HCT116 (cell line): Measurements from ENCODE around the gene HS6ST1. TPM values are rescaled to one million over a fixed set of nuclear protein-coding genes. Genes with fewer than 3 reads are reported as not detected.

Experiments used
- ATAC-seq: fragments of 200-7000 bp; cut with Tn5 transposase; 2 replicates; pipeline ENCODE4 v1.9.1; 2020; ENCODE audit warnings: mild to moderate bottlenecking, moderate library complexity
- BruUV-seq: library from RNA; stranded (reverse); fragments of 400-500 nt; replicated peaks from 2 replicates; lab custom pipeline; 2021; lab: Mats Ljungman, UMichigan
- CTCF ChIA-PET: fragments of 300-600 bp; sonication (Branson Sonifier 250); formaldehyde crosslinking; loops from one replicate; lab custom pipeline; 2021; ENCODE audit warnings: antibody characterized with exemption; lab: Charles Lee
- POLR2A ChIA-PET: fragments of 300-600, 350-600 bp; sonication (Branson Sonifier 250); formaldehyde crosslinking; loops from one replicate; lab custom pipeline; 2021; ENCODE audit warnings: antibody characterized with exemption; lab: Charles Lee
- RAD21 ChIA-PET, 2 experiments: fragments of 300-600 bp; sonication (Branson Sonifier 250); formaldehyde crosslinking; loops; one replicate each; lab custom pipeline; 2023; ENCODE audit warnings: low total read pairs in 2 of 2; ENCODE audit not compliant: uncharacterized antibody in 2 of 2, unreplicated experiment in 2 of 2, low non-redundant PET in 1 of 2; lab: Charles Lee
- DNase-seq: peaks from one replicate; pipeline ENCODE4 v3.0.0-alpha.2; 2010; ENCODE audit warnings: low read depth, low spot score
- H2AFZ ChIP-seq: fragments of 200-600 bp; shearing (Covaris generic), sonication (generic); 2 replicates; pipeline ENCODE4 v1.6.1; 2017; ENCODE audit warnings: low read depth, mixed run types, mixed read lengths, antibody characterized with exemption, low read length; ENCODE audit not compliant: poor library complexity, severe bottlenecking
- H3K27ac ChIP-seq: 2 replicates; pipeline ENCODE4 v1.5.1; 2012; ENCODE audit warnings: low read depth, low read length
- H3K27me3 ChIP-seq: fragments of 200-600 bp; sonication (generic); 2 replicates; pipeline ENCODE4 v1.6.1; 2016; ENCODE audit warnings: mixed run types, low read length, mixed read lengths; ENCODE audit not compliant: insufficient read depth
- H3K36me3 ChIP-seq, 2 experiments: fragments of 200-500 bp in 1 of 2; fragments of 200-600 bp in 1 of 2; sonication (Bioruptor generic) in 1 of 2; sonication (generic) in 1 of 2; 2 replicates each; pipeline versions ENCODE4 v1.5.1 to v1.6.1; 2014 to 2016; ENCODE audit warnings: low read length in 2 of 2, inconsistent platforms in 1 of 2, mixed read lengths in 1 of 2, mixed run types in 1 of 2; ENCODE audit not compliant: insufficient read depth in 2 of 2, control insufficient read depth in 1 of 2
- H3K4me1 ChIP-seq, 2 experiments: fragments of 200-600 bp in 1 of 2; sonication (generic) in 1 of 2; 2 replicates each; pipeline versions ENCODE4 v1.5.1 to v1.6.1; 2012 to 2017; ENCODE audit warnings: low read length in 2 of 2, inconsistent platforms in 1 of 2, mild to moderate bottlenecking in 1 of 2, mixed read lengths in 1 of 2, mixed run types in 1 of 2, moderate library complexity in 1 of 2; ENCODE audit not compliant: insufficient read depth in 2 of 2, control insufficient read depth in 1 of 2
- H3K4me2 ChIP-seq: fragments of 200-600 bp; sonication (generic); 2 replicates; pipeline ENCODE4 v1.6.1; 2017; ENCODE audit warnings: mixed run types, low read length, mixed read lengths
- H3K4me3 ChIP-seq, 2 experiments: fragments of 200-600 bp in 1 of 2; sonication (generic) in 1 of 2; replicated peaks in 1 of 2; 2 replicates each; pipeline ENCODE4 v1.5.1; 2011 to 2016; ENCODE audit warnings: low read length in 2 of 2, control low read depth in 1 of 2, low read depth in 1 of 2, mild to moderate bottlenecking in 1 of 2, mixed read lengths in 1 of 2, mixed run types in 1 of 2
- H3K79me2 ChIP-seq: fragments of 200-600 bp; sonication (generic); 2 replicates; pipeline ENCODE4 v1.6.1; 2017; ENCODE audit warnings: mild to moderate bottlenecking, mixed run types, low read length, moderate library complexity, mixed read lengths; ENCODE audit not compliant: insufficient read depth
- H3K9ac ChIP-seq: fragments of 200-600 bp; sonication (generic); 2 replicates; pipeline ENCODE4 v1.6.1; 2016; ENCODE audit warnings: low read length, mixed read lengths
- H3K9me2 ChIP-seq: fragments of 200-600 bp; sonication (generic), shearing (Covaris generic); 2 replicates; pipeline ENCODE4 v1.6.1; 2017; ENCODE audit warnings: mixed run types, mild to moderate bottlenecking, moderate library complexity; ENCODE audit not compliant: insufficient read depth
- H3K9me3 ChIP-seq, 2 experiments: fragments of 200-500 bp in 1 of 2; fragments of 200-600 bp in 1 of 2; sonication (Bioruptor generic) in 1 of 2; sonication (generic) in 1 of 2; 2 replicates each; pipeline ENCODE4 v1.6.1; 2014 to 2017; ENCODE audit warnings: low read length in 2 of 2, mixed read lengths in 2 of 2, inconsistent platforms in 1 of 2, low read depth in 1 of 2, mild to moderate bottlenecking in 1 of 2, mixed run types in 1 of 2, moderate library complexity in 1 of 2; ENCODE audit not compliant: control insufficient read depth in 1 of 2, insufficient read depth in 1 of 2
- H4K20me1 ChIP-seq: fragments of 200-600 bp; sonication (generic), shearing (Covaris generic); 2 replicates; pipeline ENCODE4 v1.6.1; 2017; ENCODE audit warnings: mixed run types, mild to moderate bottlenecking, moderate library complexity; ENCODE audit not compliant: insufficient read depth
- CTCF ChIP-seq, 3 experiments: fragments of 200-600 bp in 1 of 3; sonication (generic) in 1 of 3; IDR thresholded peaks in 2 of 3; conservative IDR thresholded peaks in 1 of 3; 2 replicates each; pipeline ENCODE4 v1.5.1; 2012 to 2017; ENCODE audit warnings: low read depth in 2 of 3, low read length in 2 of 3, antibody characterized with exemption in 1 of 3, borderline replicate concordance in 1 of 3, control low read depth in 1 of 3, mild to moderate bottlenecking in 1 of 3, mixed read lengths in 1 of 3, mixed run types in 1 of 3, moderate library complexity in 1 of 3; ENCODE audit not compliant: insufficient read depth in 1 of 3
- EGR1 ChIP-seq: IDR thresholded peaks from 2 replicates; pipeline ENCODE4 v1.6.1; 2012; ENCODE audit warnings: low read depth
- ELF1 ChIP-seq: IDR thresholded peaks from 2 replicates; pipeline ENCODE4 v1.6.1; 2012; ENCODE audit warnings: low read depth, borderline replicate concordance
- EZH2 ChIP-seq: fragments of 200-600 bp; sonication (generic); IDR thresholded peaks from 2 replicates; pipeline ENCODE4 v1.6.1; 2017; ENCODE audit warnings: antibody characterized with exemption, mixed run types
- FOSL1 ChIP-seq: IDR thresholded peaks from 2 replicates; pipeline ENCODE4 v1.6.1; 2012; ENCODE audit warnings: low read depth
- JUND ChIP-seq: IDR thresholded peaks from 2 replicates; pipeline ENCODE4 v1.6.1; 2012
- POLR2A ChIP-seq: IDR thresholded peaks from 2 replicates; pipeline ENCODE4 v1.7.0; 2011; ENCODE audit warnings: borderline replicate concordance; ENCODE audit not compliant: insufficient read depth, insufficient read length; ENCODE audit errors: extremely low read depth
- POLR2AphosphoS5 ChIP-seq: IDR thresholded peaks from 2 replicates; pipeline ENCODE4 v1.6.1; 2011; ENCODE audit warnings: mild to moderate bottlenecking, low read depth, low read length, moderate library complexity
- RAD21 ChIP-seq: IDR thresholded peaks from 2 replicates; pipeline ENCODE4 v1.6.1; 2012; ENCODE audit warnings: low read depth, mild to moderate bottlenecking
- ZBTB33 ChIP-seq: IDR thresholded peaks from 2 replicates; pipeline ENCODE4 v1.6.1; 2011; ENCODE audit warnings: mild to moderate bottlenecking, low read length, moderate library complexity; ENCODE audit not compliant: insufficient replicate concordance; ENCODE audit errors: extremely low read depth
- intact Hi-C: fragments of 100-400 bp; cut with micrococcal nuclease; formaldehyde crosslinking; loops from 2 replicates; pipeline ENCODE4 v1.10.0; 2022
- total RNA-seq: library from RNA; stranded (reverse); gene quantifications from one replicate; pipeline ENCODE4 v1.2.1, GENCODE V29; 2021; ENCODE audit not compliant: unreplicated experiment
- TF ChIP-seq, protein P1 (sequence below): IDR thresholded peaks from 2 replicates; pipeline ENCODE4 v1.6.1; 2012

HS6ST1 gene
- total RNA-seq, 1 experiment from 2014 or later = 35.0 TPM

- Histone ChIP-seq H3K9ac (no peak overlapping the region), H3K9me3 (no peaks in the 10 kb centered on the region), H3K4me2 (no peak overlapping the region; the same call in 1 of the 2 replicates), H2AFZ (no peak overlapping the region), H3K27ac (no peak overlapping the region), H3K79me2 (peaks cover 96% of the 10 kb centered on the region), H3K4me3 (no peak overlapping the region), H3K36me3 (peaks cover 0 to 12% of the 10 kb centered on the region in 2 experiments; a peak in 2 of 4 replicates), H3K27me3 (no peaks in the 10 kb centered on the region), H4K20me1 (peaks cover 6% of the 10 kb centered on the region; the same call in 1 of the 2 replicates), H3K4me1 (peaks cover 15 to 21% of the 10 kb centered on the region in 2 experiments; a peak in 3 of 4 replicates), H3K9me2 (no peaks in the 10 kb centered on the region)
- ChIA-PET POLR2A (no interaction called here), RAD21 (no interaction called here), CTCF (no interaction called here)
- peak; percentile 18 for DNase-seq
- peak; percentile 69 for ATAC-seq
- BruUV-seq = no TSS peak
- TF ChIP-seq EZH2 (no peak), CTCF (IDR thresholded peaks at IDR 0.05 in 2 of 3, conservative IDR thresholded peaks at IDR 0.05 in 1 of 3; ENCODE audit: borderline replicate concordance in 1 of 3, insufficient read depth in 1 of 3, low read depth in 2 of 3, low read length in 2 of 3) (peak; percentile 45 to 56 (median 56); a peak in 5 of 6 replicates)
- intact Hi-C loops = loop anchor here (10.0 kb wide), 1 partner anchor 248 kb away; no protein-coding TSS in a partner anchor
Observed at GRCh38 chr2:128313091-128313836, 5.4 kb downstream of the HS6ST1 start.

- H3K4me1 ChIP-seq = peaks cover 15 to 21% of the 10 kb centered on the region in 2 experiments; a peak in 3 of 4 replicates
- intact Hi-C loops = loop anchor here (10.0 kb wide), 1 partner anchor 248 kb away; no protein-coding TSS in a partner anchor
- H3K36me3 ChIP-seq = peaks cover 0 to 12% of the 10 kb centered on the region in 2 experiments; a peak in 3 of 4 replicates
- no peak overlapping the region for H2AFZ ChIP-seq
- CTCF ChIA-PET = no interaction called here
- no peaks in the 10 kb centered on the region for H3K9me3 ChIP-seq
- no peak overlapping the region for H3K4me3 ChIP-seq
- no peak overlapping the region for H3K4me2 ChIP-seq
- H3K9ac ChIP-seq = no peak overlapping the region
- DNase-seq = no peak
- ATAC-seq = no peak
- H3K79me2 ChIP-seq = peaks cover 100% of the 10 kb centered on the region
- H3K27me3 ChIP-seq = no peaks in the 10 kb centered on the region
- peaks cover 5% of the 10 kb centered on the region; the same call in 1 of the 2 replicates for H4K20me1 ChIP-seq
- BruUV-seq = no TSS peak
- no peak overlapping the region for H3K27ac ChIP-seq
- RAD21 ChIA-PET = no interaction called here
- H3K9me2 ChIP-seq = no peaks in the 10 kb centered on the region
- POLR2A ChIA-PET = no interaction called here
- TF ChIP-seq JUND (no peak), POLR2AphosphoS5 (no peak), POLR2A (no peak), FOSL1 (no peak), EZH2 (no peak), ZBTB33 (no peak), RAD21 (no peak), ELF1 (no peak), EGR1 (no peak)
- TF ChIP-seq, protein P1, sequence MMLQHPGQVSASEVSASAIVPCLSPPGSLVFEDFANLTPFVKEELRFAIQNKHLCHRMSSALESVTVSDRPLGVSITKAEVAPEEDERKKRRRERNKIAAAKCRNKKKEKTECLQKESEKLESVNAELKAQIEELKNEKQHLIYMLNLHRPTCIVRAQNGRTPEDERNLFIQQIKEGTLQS = no peak
Observed at GRCh38 chr2:128312411-128312810, 6.3 kb downstream of the HS6ST1 start.
